Measurements from ENCODE around the gene NR3C2.
"Not testable (repeated sequence)": the region's sequence is repeated elsewhere in the genome, so short reads cannot be mapped to it uniquely, and the experiment has no call there.

Gene NR3C2

DNA sequence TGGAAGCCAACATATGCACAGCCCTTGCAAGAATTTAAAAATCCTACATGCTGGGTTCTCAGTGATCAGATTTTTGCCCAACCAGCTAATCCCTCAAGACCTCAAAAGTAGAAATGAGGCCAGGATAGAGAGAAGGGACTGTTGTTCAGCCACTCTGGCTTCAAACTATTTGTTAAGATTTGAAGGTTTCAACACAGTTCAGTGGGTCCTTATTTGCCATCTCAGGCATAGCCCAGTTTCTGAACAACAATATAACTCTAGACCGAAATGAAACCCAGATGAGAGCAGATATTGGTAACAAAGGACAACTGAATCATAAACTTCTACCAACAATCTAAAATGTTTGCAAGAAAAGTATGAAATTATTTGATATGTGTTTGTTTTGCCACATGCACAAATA, 237.3 kb downstream of the NR3C2 start:
- no peak overlapping the region for H3K4me3 ChIP-seq (ENCODE audit: low read depth, low read length)

DNA sequence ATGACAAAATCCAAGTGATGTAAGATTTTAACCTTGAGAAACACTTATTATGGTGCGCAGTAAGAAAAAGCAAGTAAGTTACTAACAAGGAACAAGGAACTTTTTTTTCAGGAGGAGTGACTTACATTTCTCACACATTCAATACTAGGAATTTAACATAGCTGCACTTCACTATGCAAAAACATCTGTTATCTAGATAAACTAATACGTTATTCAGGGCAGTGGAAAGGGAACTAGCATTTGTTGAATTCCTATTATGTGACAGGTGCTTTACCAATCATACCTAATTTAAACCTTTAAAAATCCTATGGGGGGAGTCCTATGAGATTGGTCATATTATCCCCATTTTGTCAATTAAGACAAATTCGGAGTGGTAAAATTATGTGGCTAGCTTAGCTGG, 238.0 kb downstream of the NR3C2 start:
- H3K4me3 ChIP-seq (ENCODE audit: low read depth, low read length) = no peak overlapping the region

More for the DNA sequence above, 237.3 kb downstream of the NR3C2 start:
- DNase-seq (ENCODE audit: low read depth) = no peak

GRCh38 chr4:148203056-148203898, 238.9 kb downstream of the NR3C2 start:
- H3K4me3 ChIP-seq (ENCODE audit: low read depth, low read length) = no peak overlapping the region
- no peak for DNase-seq (ENCODE audit: low read depth)

More for the DNA sequence above, 238.0 kb downstream of the NR3C2 start:
- DNase-seq (ENCODE audit: low read depth) = no peak

- no peak for DNase-seq (ENCODE audit: low read depth)
- no peak overlapping the region for H3K4me3 ChIP-seq (ENCODE audit: low read depth, low read length)
Measured at GRCh38 chr4:148200960-148201359, 241.3 kb downstream of the NR3C2 start.

DNA sequence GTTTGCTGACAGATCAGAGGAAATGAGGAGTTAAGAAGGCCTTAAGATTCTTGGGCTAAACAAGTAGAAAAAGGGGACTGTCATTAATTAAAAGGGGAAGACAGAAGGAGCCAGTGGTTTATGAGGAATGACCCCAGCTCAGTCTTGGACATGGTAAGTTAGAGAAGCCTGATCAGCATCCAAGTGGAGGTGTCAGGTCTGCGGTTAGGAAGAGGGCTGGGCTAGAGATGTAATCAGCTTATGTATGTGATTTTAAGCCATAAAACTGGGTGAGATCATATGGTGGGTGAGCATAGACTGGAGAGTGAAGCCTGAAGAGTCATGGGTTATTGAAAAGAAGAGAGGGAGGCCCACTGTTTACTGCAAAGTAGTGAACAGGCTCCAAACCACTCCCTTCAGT, 246.1 kb downstream of the NR3C2 start:
- no peak overlapping the region for H3K4me3 ChIP-seq (ENCODE audit: low read depth, low read length)
- no peak for DNase-seq (ENCODE audit: low read depth)

GRCh38 chr4:148192526-148192925, 249.7 kb downstream of the NR3C2 start:
- DNase-seq (ENCODE audit: low read depth) = no peak
- H3K4me3 ChIP-seq (ENCODE audit: low read depth, low read length) = no peak overlapping the region

- not testable (repeated sequence) for DNase-seq (ENCODE audit: low read depth); H3K4me3 ChIP-seq (ENCODE audit: low read depth, low read length)
Measured at GRCh38 chr4:148187454-148188222, 254.6 kb downstream of the NR3C2 start.

- no peak for DNase-seq (ENCODE audit: low read depth)
- no peak overlapping the region for H3K4me3 ChIP-seq (ENCODE audit: low read depth, low read length)
Measured at GRCh38 chr4:148184922-148185321, 257.3 kb downstream of the NR3C2 start.

GRCh38 chr4:148182230-148182911, 259.8 kb downstream of the NR3C2 start:
- no peak overlapping the region for H3K4me3 ChIP-seq (ENCODE audit: low read depth, low read length)

DNA sequence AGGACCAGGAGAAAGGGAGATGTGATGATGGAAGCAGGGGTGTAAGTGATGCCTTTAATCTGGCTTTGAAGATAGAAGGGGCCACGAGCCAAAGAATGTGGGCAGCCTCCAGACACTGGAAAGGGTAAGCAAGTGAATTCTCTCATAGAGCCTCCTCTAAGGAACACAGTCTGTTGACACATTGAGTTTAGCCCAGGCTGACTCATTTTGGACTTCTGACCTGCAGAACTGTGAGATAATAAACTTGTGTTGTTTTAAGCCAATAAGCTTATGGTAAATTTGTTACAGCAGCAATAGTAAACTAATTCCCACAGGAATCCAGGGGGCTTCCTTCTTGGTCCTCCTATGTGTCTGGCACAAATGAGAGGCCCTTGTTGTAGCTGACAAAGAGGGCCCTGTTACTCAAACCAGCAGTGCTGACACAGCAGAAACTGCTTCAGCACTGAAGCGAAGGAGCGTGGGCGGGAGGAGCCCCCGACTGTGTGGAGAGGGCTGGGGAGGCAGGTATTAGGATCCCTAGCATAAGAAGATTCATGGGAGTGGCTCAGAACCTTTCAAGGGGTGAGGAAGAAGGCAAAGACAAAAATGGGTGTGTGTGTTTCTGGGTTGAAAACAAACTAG, 268.7 kb downstream of the NR3C2 start:
- H3K4me3 ChIP-seq (ENCODE audit: low read depth, low read length) = no peak overlapping the region
- no peak for DNase-seq (ENCODE audit: low read depth)

More at GRCh38 chr4:148182230-148182911, 259.8 kb downstream of the NR3C2 start:
- DNase-seq (ENCODE audit: low read depth) = no peak

DNA sequence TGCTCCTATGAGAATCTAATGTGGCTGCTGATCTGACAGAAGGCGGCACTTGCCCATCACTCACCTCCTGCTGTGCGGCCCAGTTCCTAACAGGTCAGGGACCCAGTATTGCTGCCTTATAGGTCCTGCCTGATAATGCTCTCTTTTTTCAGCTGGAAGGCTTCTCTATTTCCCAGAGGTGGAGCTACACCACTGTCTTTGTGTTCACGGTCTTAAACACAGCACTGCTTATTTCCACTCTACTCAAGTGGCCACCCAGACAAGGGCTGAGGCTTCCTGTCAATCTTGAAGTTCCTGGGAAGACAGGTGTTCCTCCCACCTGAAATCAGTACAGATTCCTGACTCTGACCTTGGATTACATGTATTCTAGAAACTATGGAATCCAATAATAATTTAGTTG, 270.6 kb downstream of the NR3C2 start:
- DNase-seq (ENCODE audit: low read depth) = no peak
- no peak overlapping the region for H3K4me3 ChIP-seq (ENCODE audit: low read depth, low read length)

GRCh38 chr4:148170408-148171365, 271.5 kb downstream of the NR3C2 start:
- no peak for DNase-seq (ENCODE audit: low read depth)

DNA sequence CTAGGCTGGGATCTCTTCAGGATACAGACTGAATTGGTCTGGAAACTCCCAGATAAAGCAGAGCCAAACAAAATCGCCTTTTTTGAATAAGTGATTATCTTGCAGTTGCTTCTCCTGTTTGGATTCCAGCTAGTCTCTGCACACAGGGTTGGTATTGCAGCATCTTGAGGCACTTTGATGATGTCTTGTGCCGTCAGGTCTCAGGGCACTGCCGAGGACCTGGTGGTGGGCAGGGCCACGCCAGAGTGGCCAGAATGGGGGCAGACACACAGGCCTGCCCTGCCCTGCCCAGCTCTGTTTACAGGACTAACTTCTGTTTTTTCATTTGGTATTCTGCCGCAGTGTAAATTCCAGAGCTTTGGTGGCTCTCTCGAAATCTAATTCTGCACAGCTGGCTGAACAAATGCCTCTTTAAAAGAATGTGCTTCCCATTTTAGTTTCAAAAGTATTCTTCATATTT, 276.1 kb downstream of the NR3C2 start:
- peak; percentile 10 for DNase-seq (ENCODE audit: low read depth)
- no peak overlapping the region for H3K4me3 ChIP-seq (ENCODE audit: low read depth, low read length)

More at GRCh38 chr4:148170408-148171365, 271.5 kb downstream of the NR3C2 start:
- no peak overlapping the region for H3K4me3 ChIP-seq (ENCODE audit: low read depth, low read length)

DNA sequence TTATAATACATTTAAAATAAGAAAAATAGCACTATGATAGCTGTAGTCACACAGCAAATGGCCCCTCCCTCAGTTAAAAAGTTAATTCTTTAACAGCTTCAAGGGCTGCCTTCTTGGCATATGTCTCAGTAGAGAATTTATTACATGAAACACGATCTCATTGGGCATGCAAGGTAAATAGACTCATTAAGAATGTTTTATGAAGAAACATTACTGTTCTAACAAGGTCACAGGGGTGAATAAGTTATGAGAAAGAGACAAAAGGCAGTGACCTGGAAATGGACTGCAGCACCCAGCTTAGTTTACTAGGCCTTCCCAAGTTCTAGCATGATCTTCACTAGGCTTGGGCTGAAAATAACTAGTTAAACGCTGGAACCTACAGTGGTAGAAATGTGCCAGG, 277.7 kb downstream of the NR3C2 start:
- DNase-seq (ENCODE audit: low read depth) = no peak
- no peak overlapping the region for H3K4me3 ChIP-seq (ENCODE audit: low read depth, low read length)

DNA sequence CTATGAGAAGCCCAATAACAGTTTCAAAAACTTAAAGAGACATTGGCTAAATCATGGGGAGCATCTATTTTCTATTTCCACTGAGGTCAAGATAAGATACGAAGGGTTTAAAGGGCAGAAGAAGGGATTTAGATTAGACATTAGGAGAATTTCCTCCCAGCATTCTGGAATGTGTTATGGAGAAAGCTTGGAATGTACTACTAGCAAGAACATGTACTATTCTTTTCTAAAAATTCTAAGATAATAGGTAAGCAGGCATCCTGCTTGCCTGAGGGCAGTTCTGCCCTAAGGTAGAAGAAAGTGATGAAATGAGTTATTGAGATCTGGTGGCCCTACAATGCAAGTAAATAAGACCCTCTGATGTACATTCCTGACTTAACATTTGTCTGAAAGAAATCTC, 279.2 kb downstream of the NR3C2 start:
- no peak overlapping the region for H3K4me3 ChIP-seq (ENCODE audit: low read depth, low read length)

GRCh38 chr4:148162519-148162918, 279.7 kb downstream of the NR3C2 start:
- DNase-seq (ENCODE audit: low read depth) = no peak

More for the DNA sequence above, 279.2 kb downstream of the NR3C2 start:
- DNase-seq (ENCODE audit: low read depth) = no peak

GRCh38 chr4:148161601-148162000, 280.6 kb downstream of the NR3C2 start:
- no peak overlapping the region for H3K4me3 ChIP-seq (ENCODE audit: low read depth, low read length)
- DNase-seq (ENCODE audit: low read depth) = no peak

More at GRCh38 chr4:148162519-148162918, 279.7 kb downstream of the NR3C2 start:
- H3K4me3 ChIP-seq (ENCODE audit: low read depth, low read length) = no peak overlapping the region

DNA sequence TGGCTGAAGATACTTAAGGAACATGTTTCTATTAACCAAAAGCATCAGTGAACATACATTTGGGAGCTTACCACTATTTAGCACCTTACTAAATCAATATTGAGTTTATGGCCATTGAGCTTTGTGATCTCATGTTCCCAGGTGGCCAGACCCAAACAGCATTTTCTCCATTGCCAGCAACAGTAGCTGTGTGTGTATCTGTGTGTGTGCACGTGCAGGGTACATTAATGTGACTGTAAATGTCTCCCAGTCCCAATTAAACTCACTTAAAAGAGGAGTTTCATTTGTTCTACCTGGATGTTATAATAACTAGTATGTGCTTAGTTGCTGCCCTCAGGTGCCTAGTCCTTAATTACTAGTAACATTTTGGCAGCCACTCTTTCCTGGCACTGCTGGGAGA, 282.4 kb downstream of the NR3C2 start:
- no peak overlapping the region for H3K4me3 ChIP-seq (ENCODE audit: low read depth, low read length)
- DNase-seq (ENCODE audit: low read depth) = no peak
